H9 (cell line): ENCODE measurements around the gene KIF21A. TPM values are rescaled to one million over a fixed set of nuclear protein-coding genes. Genes with fewer than 3 reads are reported as not detected.

ENCODE experiments used
- DNase-seq: peaks from one replicate; pipeline ENCODE4 v3.0.0-alpha.2; 2017
- H2AFZ ChIP-seq: one replicate; pipeline ENCODE4 v1.6.1; 2013; ENCODE audit warnings: mild to moderate bottlenecking, low read length, control low read depth, moderate library complexity
- H2AK5ac ChIP-seq: 2 replicates; pipeline ENCODE4 v1.6.1; 2013; ENCODE audit warnings: low read length, control low read depth, mixed read lengths; ENCODE audit not compliant: insufficient read length
- H2BK120ac ChIP-seq: one replicate; pipeline ENCODE4 v1.6.1; 2013; ENCODE audit warnings: low read depth, mild to moderate bottlenecking, low read length, control low read depth, inconsistent platforms; ENCODE audit not compliant: poor library complexity, severe bottlenecking
- H2BK12ac ChIP-seq: 2 replicates; pipeline ENCODE4 v1.6.1; 2013; ENCODE audit warnings: low read length, control low read depth, mixed read lengths, low read depth; ENCODE audit not compliant: insufficient read length
- H2BK15ac ChIP-seq: 2 replicates; pipeline ENCODE4 v1.6.1; 2013; ENCODE audit warnings: low read depth, low read length, control low read depth
- H2BK20ac ChIP-seq: one replicate; pipeline ENCODE4 v1.6.1; 2013; ENCODE audit warnings: low read depth, mild to moderate bottlenecking, low read length, control low read depth, inconsistent platforms; ENCODE audit not compliant: poor library complexity, severe bottlenecking
- H2BK5ac ChIP-seq: 2 replicates; pipeline ENCODE4 v1.6.1; 2013; ENCODE audit warnings: low read length, control low read depth, mixed read lengths; ENCODE audit not compliant: insufficient read length
- H3K14ac ChIP-seq: 2 replicates; pipeline ENCODE4 v1.6.1; 2013; ENCODE audit warnings: low read length, control low read depth; ENCODE audit not compliant: insufficient read depth
- H3K18ac ChIP-seq: 2 replicates; pipeline ENCODE4 v1.6.1; 2013; ENCODE audit warnings: low read depth, mild to moderate bottlenecking, mixed read lengths, low read length, control low read depth; ENCODE audit not compliant: insufficient read length
- H3K23ac ChIP-seq: 2 replicates; pipeline ENCODE4 v1.6.1; 2013; ENCODE audit warnings: low read length, control low read depth, mixed read lengths, low read depth; ENCODE audit not compliant: insufficient read length
- H3K23me2 ChIP-seq: 2 replicates; pipeline ENCODE4 v1.6.1; 2013; ENCODE audit warnings: low read depth, mild to moderate bottlenecking, mixed read lengths, low read length, control low read depth; ENCODE audit not compliant: insufficient read length, poor library complexity, severe bottlenecking
- H3K27ac ChIP-seq: 2 replicates; pipeline ENCODE4 v1.5.1; 2013; ENCODE audit warnings: low read length, control low read depth, mixed read lengths, low read depth; ENCODE audit not compliant: insufficient read length
- H3K27me3 ChIP-seq: 2 replicates; pipeline ENCODE4 v1.6.1; 2013; ENCODE audit warnings: low read length, control low read depth, inconsistent platforms; ENCODE audit not compliant: insufficient read depth
- H3K4ac ChIP-seq: 2 replicates; pipeline ENCODE4 v1.6.1; 2013; ENCODE audit warnings: low read depth, mild to moderate bottlenecking, control low read depth, inconsistent platforms, low read length, moderate library complexity
- H3K4me1 ChIP-seq: 2 replicates; pipeline ENCODE4 v1.6.1; 2013; ENCODE audit warnings: low read length, control low read depth, inconsistent platforms; ENCODE audit not compliant: insufficient read depth
- H3K4me2 ChIP-seq: 2 replicates; pipeline ENCODE4 v1.6.1; 2013; ENCODE audit warnings: low read length, control low read depth, mixed read lengths; ENCODE audit not compliant: insufficient read length, insufficient read depth
- H3K56ac ChIP-seq: 2 replicates; pipeline ENCODE4 v1.6.1; 2013; ENCODE audit warnings: low read depth, mild to moderate bottlenecking, mixed read lengths, low read length, control low read depth; ENCODE audit not compliant: insufficient read length
- H3K79me1 ChIP-seq: 2 replicates; pipeline ENCODE4 v1.6.1; 2013; ENCODE audit warnings: low read depth, mild to moderate bottlenecking, moderate library complexity, low read length, control low read depth, inconsistent platforms; ENCODE audit not compliant: insufficient read depth, poor library complexity, severe bottlenecking
- H3K79me2 ChIP-seq: 2 replicates; pipeline ENCODE4 v1.6.1; 2013; ENCODE audit warnings: low read length, control low read depth, inconsistent platforms; ENCODE audit not compliant: insufficient read depth
- H3K9ac ChIP-seq: 2 replicates; pipeline ENCODE4 v1.6.1; 2013; ENCODE audit warnings: low read length, control low read depth, mixed read lengths; ENCODE audit not compliant: insufficient read length; ENCODE audit errors: extremely low read depth
- H3K9me3 ChIP-seq: one replicate; pipeline ENCODE4 v1.6.1; 2013; ENCODE audit warnings: low read depth, low read length, inconsistent platforms; ENCODE audit not compliant: control insufficient read depth
- H3T11ph ChIP-seq: one replicate; pipeline ENCODE4 v1.6.1; 2013; ENCODE audit warnings: mild to moderate bottlenecking, low read length, control low read depth, inconsistent platforms
- H4K20me1 ChIP-seq: one replicate; pipeline ENCODE4 v1.6.1; 2013; ENCODE audit not compliant: control insufficient read depth, insufficient read length, insufficient read depth
- H4K5ac ChIP-seq: 2 replicates; pipeline ENCODE4 v1.6.1; 2013; ENCODE audit warnings: low read depth, mild to moderate bottlenecking, mixed read lengths, low read length, control low read depth; ENCODE audit not compliant: insufficient read length
- H4K8ac ChIP-seq: replicated peaks from 2 replicates; pipeline ENCODE4 v1.6.1; 2013; ENCODE audit warnings: low read length, control low read depth, mixed read lengths, low read depth; ENCODE audit not compliant: insufficient read length
- H4K91ac ChIP-seq: 2 replicates; pipeline ENCODE4 v1.6.1; 2013; ENCODE audit warnings: low read depth, mild to moderate bottlenecking, moderate library complexity, mixed read lengths, low read length, control low read depth; ENCODE audit not compliant: insufficient read length
- H3K27ac Mint-ChIP-seq, 3 experiments: 2 replicates in 2 of 3; 3 replicates in 1 of 3; pipeline ENCODE4 v1.8.0; 2020 to 2021; ENCODE audit warnings: mixed read lengths in 3 of 3, mild to moderate bottlenecking in 1 of 3, moderate library complexity in 1 of 3
- H3K27me3 Mint-ChIP-seq: 2 replicates; pipeline ENCODE4 v1.8.0; 2021; ENCODE audit warnings: low read depth, mild to moderate bottlenecking, moderate library complexity, mixed read lengths
- H3K36me3 Mint-ChIP-seq, 3 experiments: 2 replicates in 2 of 3; 3 replicates in 1 of 3; pipeline ENCODE4 v1.8.0; 2020 to 2021; ENCODE audit warnings: low read depth in 3 of 3, mixed read lengths in 3 of 3; ENCODE audit not compliant: insufficient read depth in 1 of 3
- H3K4me1 Mint-ChIP-seq, 2 experiments: 2 replicates each; pipeline ENCODE4 v1.8.0; 2020; ENCODE audit warnings: mixed read lengths in 2 of 2
- H3K4me3 Mint-ChIP-seq, 2 experiments: 2 replicates in 1 of 2; 3 replicates in 1 of 2; pipeline ENCODE4 v1.8.0; 2020 to 2021; ENCODE audit warnings: mild to moderate bottlenecking in 2 of 2, mixed read lengths in 2 of 2, moderate library complexity in 1 of 2
- H3K9me3 Mint-ChIP-seq, 2 experiments: 2 replicates in 1 of 2; 3 replicates in 1 of 2; pipeline ENCODE4 v1.8.0; 2020; ENCODE audit warnings: mild to moderate bottlenecking in 2 of 2, mixed read lengths in 2 of 2, moderate library complexity in 1 of 2
- CTCF ChIP-seq: fragments of 200-600 bp; sonication (generic); conservative IDR thresholded peaks from 3 replicates; pipeline ENCODE4 v1.8.0; 2021; ENCODE audit warnings: antibody characterized with exemption, mild to moderate bottlenecking
- total RNA-seq: library from RNA; stranded (reverse); gene quantifications from 2 replicates; pipeline ENCODE4 v1.2.1, GENCODE V29; 2021

The KIF21A gene
- total RNA-seq, 1 experiment from 2014 or later: 17.2 TPM

GRCh38 chr12:39341179-39341578, 101.7 kb downstream of the KIF21A start:
- H3K9me3 ChIP-seq: no peaks in the 10 kb centered on the region
- no peak overlapping the region for H3K56ac ChIP-seq
- no peak overlapping the region for H2BK12ac ChIP-seq
- no peak overlapping the region for H3K23ac ChIP-seq
- no peak overlapping the region for H3K18ac ChIP-seq
- H3K79me1 ChIP-seq: no peaks in the 10 kb centered on the region
- no peak overlapping the region for H3K4me3 Mint-ChIP-seq
- no peak for TF ChIP-seq CTCF
- H2AFZ ChIP-seq: no peak overlapping the region
- no peak overlapping the region for H3K9ac ChIP-seq
- H2AK5ac ChIP-seq: no peak overlapping the region
- no peak overlapping the region for H2BK15ac ChIP-seq
- no peak overlapping the region for H3K4ac ChIP-seq
- H2BK120ac ChIP-seq: no peak overlapping the region
- peaks cover 6 to 10% (median 8%) of the 10 kb centered on the region in 3 experiments; a peak in 6 of 7 replicates for H3K36me3 Mint-ChIP-seq
- no peaks in the 10 kb centered on the region for H3K27me3 Mint-ChIP-seq
- peaks cover 4 to 5% of the 10 kb centered on the region in 2 experiments; a peak in 1 of 4 replicates for H3K4me1 Mint-ChIP-seq
- no peak overlapping the region; a peak in 1 of 7 replicates for H3K27ac Mint-ChIP-seq
- H3K14ac ChIP-seq: no peak overlapping the region
- H3T11ph ChIP-seq: no peak overlapping the region
- no peak overlapping the region for H3K4me2 ChIP-seq
- H2BK5ac ChIP-seq: no peak overlapping the region
- H3K79me2 ChIP-seq: no peaks in the 10 kb centered on the region
- no peaks in the 10 kb centered on the region for H3K9me3 Mint-ChIP-seq
- no peaks in the 10 kb centered on the region for H3K27me3 ChIP-seq
- H4K20me1 ChIP-seq: no peaks in the 10 kb centered on the region
- DNase-seq: no peak
- no peaks in the 10 kb centered on the region for H3K23me2 ChIP-seq
- H4K5ac ChIP-seq: no peak overlapping the region
- no peaks in the 10 kb centered on the region for H3K4me1 ChIP-seq
- no peak overlapping the region for H4K91ac ChIP-seq
- no peak overlapping the region for H2BK20ac ChIP-seq
- H4K8ac ChIP-seq: no peak overlapping the region
- H3K27ac ChIP-seq: no peak overlapping the region
